Stimulated activated CD4-positive, alpha-beta T cell treated with anti-CD3 and anti-CD28 coated beads, Interleukin-2, amount 100 ng/mL, for 4 hours (primary cell): ENCODE results near the gene USP5.

Experiments
- DNase-seq: peaks from one replicate; pipeline ENCODE4 v3.0.0-alpha.2; 2020; ENCODE audit warnings: low read depth

Gene USP5

GRCh38 chr12:6826125-6826733 lies 25.7 kb upstream of the USP5 start:
- DNase-seq = no peak

- no peak for DNase-seq
These were observed 25.1 kb upstream of the USP5 start for GRCh38 chr12:6826734-6827436.

GRCh38 chr12:6827437-6827911 lies 24.5 kb upstream of the USP5 start:
- DNase-seq = peak; percentile 22

- no peak for DNase-seq
These were observed 23.8 kb upstream of the USP5 start, which contains the start of gene P3H3 for GRCh38 chr12:6827982-6828780. TSS of gene P3H3 (plus strand) at chr12:6828407. CDS start at chr12:6828441, 34 bp downstream.

- DNase-seq = peak; percentile 32
These were observed 23.0 kb upstream of the USP5 start for GRCh38 chr12:6828781-6829535.

DNA sequence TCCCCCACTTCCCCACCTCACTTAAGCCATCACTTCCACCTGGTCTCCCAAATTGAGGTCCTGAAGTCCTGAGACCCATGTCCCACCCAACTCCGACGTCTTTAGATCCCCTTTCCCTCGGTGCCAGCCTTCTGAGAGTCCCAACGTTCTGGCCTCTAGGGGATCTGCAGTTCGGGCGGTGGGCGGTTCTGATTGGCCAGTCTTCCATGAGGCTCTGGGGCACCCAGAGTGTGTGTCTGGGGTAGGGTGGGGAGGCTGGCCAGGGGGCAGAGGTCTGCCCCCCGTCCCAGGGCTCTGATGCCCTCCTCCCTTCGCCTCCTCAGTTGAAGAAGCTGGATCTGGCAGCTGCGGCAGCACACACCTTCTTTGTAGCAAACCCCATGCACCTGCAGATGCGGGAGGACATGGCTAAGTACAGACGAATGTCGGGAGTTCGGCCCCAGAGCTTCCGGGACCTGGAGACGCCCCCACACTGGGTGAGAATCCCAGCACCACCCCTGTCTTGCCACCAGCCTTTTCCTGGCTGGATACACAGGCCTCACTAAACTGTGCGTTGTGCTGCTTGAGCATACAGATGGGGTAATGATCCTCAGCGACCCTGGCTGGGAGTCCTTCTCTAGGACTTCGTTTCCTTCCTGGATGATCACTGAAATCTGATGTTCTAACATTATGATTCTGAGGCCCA lies 22.3 kb upstream of the USP5 start:
- no peak for DNase-seq

GRCh38 chr12:6830286-6830890 lies 21.6 kb upstream of the USP5 start:
- DNase-seq = no peak

GRCh38 chr12:6830999-6831398 lies 21.0 kb upstream of the USP5 start:
- no peak for DNase-seq

DNA sequence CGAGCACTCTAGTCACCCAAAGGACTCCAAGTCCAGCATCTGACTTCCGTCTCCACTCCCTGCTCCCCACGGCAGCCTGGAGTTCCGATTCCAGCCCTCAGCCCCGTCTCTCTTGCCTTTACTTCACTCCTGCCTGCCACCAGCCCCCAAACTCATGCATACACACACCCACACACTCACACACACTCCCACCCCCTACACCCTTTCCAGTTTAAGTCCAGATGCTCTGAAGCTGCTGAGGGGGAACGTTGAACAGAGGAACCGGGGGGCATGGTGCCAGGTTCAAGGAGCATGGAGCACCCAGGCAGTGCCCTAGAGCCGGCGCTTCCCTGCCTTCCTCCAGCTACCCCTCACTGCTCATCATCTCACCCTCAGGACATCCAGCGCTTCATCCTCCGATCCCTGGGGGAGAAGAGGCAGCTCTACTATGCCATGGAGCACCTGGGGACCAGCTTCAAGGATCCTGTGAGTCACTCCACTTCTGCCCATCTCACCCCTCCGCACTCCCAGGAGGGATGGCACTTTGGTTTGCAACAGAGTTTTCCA lies 20.4 kb upstream of the USP5 start:
- no peak for DNase-seq

GRCh38 chr12:6832125-6832524 lies 19.8 kb upstream of the USP5 start:
- DNase-seq = no peak

GRCh38 chr12:6833189-6833890 lies 18.6 kb upstream of the USP5 start:
- no peak for DNase-seq

GRCh38 chr12:6834254-6834653 lies 17.7 kb upstream of the USP5 start:
- no peak for DNase-seq

- no peak for DNase-seq
These were observed 17.1 kb upstream of the USP5 start for GRCh38 chr12:6834873-6835272.

DNA sequence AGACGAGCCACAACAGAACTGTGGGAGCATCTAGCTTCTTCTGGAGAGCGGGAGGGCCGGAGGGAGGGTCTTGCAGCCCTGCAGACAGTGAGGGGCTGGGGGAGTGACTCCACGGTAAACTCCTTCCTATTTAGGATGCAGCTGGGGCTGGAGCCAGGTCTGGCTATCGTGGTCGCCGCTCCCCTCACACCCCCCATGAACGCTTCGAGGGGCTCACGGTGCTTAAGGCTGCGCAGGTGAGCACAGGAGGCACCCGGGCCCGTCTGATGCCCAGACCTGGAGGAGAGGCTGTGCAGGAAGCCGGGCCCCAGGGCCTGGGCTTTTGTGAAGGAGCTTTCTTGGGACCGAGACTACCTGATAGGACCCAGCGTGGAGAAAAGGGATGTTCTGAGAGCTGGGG lies 15.1 kb upstream of the USP5 start:
- no peak for DNase-seq

GRCh38 chr12:6837370-6838060 lies 14.4 kb upstream of the USP5 start:
- DNase-seq = no peak

DNA sequence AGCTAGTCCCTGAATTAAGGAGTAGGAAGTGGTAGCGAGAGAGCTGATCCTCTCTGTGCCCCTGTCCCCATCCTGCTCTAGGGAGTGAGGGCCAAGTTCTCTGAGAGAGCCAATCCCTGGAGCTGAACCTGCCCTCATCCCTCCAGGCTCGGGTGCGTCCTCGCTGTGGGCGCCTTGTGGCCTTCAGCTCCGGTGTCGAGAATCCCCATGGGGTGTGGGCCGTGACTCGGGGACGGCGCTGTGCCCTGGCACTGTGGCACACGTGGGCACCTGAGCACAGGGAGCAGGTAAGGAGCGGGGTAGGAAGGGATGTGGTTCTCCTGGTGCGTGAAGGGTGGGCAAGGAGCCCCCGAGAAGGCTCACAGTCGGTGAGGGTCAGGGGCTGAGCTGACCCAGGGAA lies 13.1 kb upstream of the USP5 start:
- DNase-seq = no peak

DNA sequence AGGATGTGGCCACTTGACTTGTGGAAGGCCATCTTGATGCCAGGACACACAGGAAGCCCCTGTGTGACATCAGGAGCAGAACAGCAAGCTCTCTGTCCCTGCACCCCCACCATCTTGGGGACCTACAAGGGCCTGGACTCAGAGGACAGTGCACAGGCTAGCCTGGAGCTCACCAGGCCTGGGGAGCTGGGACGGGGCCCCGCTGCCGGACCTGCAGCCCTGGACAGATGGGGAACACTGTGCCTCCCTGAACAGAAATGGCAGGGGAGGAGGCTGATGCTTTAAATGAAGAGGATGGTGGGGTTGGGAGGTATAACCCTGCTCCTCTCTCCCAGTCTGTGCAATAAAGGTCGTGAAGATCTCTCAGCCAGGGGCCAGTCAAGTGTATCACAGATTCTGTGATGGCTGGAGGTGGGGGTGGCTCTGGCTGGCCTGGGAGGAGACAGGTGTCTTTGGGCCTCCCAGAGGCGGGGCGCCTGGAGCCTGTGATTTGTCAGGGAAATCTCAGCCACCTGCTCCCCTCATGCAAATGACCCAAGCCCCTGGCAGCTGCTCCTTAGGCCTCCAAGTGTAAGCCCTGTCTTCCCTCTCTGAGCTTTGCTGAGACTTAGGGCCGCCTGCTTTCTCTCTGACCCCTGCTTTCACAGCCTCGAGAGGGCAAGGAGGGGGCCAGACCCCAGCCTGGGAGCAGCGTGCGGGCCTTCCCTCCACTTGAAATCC lies 12.3 kb upstream of the USP5 start:
- DNase-seq = no peak

GRCh38 chr12:6840330-6840729 lies 11.6 kb upstream of the USP5 start:
- no peak for DNase-seq
